Measurements from ENCODE around the gene BCL2L11.

GRCh38 chr2:111165084-111165483 is 44.4 kb downstream of the BCL2L11 start:
- TF ChIP-seq, protein P1, sequence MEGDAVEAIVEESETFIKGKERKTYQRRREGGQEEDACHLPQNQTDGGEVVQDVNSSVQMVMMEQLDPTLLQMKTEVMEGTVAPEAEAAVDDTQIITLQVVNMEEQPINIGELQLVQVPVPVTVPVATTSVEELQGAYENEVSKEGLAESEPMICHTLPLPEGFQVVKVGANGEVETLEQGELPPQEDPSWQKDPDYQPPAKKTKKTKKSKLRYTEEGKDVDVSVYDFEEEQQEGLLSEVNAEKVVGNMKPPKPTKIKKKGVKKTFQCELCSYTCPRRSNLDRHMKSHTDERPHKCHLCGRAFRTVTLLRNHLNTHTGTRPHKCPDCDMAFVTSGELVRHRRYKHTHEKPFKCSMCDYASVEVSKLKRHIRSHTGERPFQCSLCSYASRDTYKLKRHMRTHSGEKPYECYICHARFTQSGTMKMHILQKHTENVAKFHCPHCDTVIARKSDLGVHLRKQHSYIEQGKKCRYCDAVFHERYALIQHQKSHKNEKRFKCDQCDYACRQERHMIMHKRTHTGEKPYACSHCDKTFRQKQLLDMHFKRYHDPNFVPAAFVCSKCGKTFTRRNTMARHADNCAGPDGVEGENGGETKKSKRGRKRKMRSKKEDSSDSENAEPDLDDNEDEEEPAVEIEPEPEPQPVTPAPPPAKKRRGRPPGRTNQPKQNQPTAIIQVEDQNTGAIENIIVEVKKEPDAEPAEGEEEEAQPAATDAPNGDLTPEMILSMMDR (IDR thresholded peaks at IDR 0.05; ENCODE audit: extremely low read depth in 1 of 2, insufficient read depth in 1 of 2, low read depth in 1 of 2, low read length in 2 of 2), result no peak
- TF ChIP-seq POLR2A (IDR thresholded peaks at IDR 0.05; ENCODE audit: low read depth, low read length), result no peak
- no peak for TF ChIP-seq JUN (IDR thresholded peaks at IDR 0.05; ENCODE audit: borderline replicate concordance, insufficient read depth, insufficient read length, low read depth)
- TF ChIP-seq MAX (IDR thresholded peaks at IDR 0.05; ENCODE audit: insufficient read depth, insufficient read length), result no peak
- TF ChIP-seq EZH2 (IDR thresholded peaks at IDR 0.05; ENCODE audit: borderline replicate concordance, low read depth, low read length, severe bottlenecking), result no peak
- no peak for TF ChIP-seq POLR2AphosphoS5 (IDR thresholded peaks at IDR 0.05; ENCODE audit: insufficient read depth, low read depth, low read length)
- TF ChIP-seq FOS (IDR thresholded peaks at IDR 0.05; ENCODE audit: borderline replicate concordance, insufficient read depth, low read length), result no peak
